Pancreas (tissue), 10 donors: ENCODE data around the gene CFAP46. TPM values are rescaled to one million over a fixed set of nuclear protein-coding genes. Genes with fewer than 3 reads are reported as not detected.
A peak's percentile ranks its signal among the peaks of the same experiment; 100 is the strongest.

Source experiments
- ATAC-seq, 4 donors: fragments of 200-7000 bp; cut with Tn5 transposase; one replicate each; pipeline versions ENCODE4 v1.8.0 to v1.9.1; 2020; ENCODE audit warnings: mild to moderate bottlenecking in 4 of 4, moderate library complexity in 4 of 4
- DNase-seq, 6 donors: peaks; one replicate each; pipeline ENCODE4 v3.0.0-alpha.2; 2020
- FAIRE-seq: peaks from 2 replicates; lab custom pipeline; 2012; peaks lifted over from hg19 to GRCh38; lab: Jason Lieb, UNC
- H3K27ac ChIP-seq, 4 donors: fragments of 200-600 bp; sonication (generic); 1 replicate in 3 of 4; 2 replicates in 1 of 4; pipeline versions ENCODE4 v1.5.0 to v1.8.0; 2020
- H3K27me3 ChIP-seq, 4 donors: fragments of 200-600 bp; one replicate each; pipeline ENCODE4 v1.8.0; 2021
- H3K36me3 ChIP-seq, 3 donors: fragments of 200-600 bp; sonication (generic) in 1 of 3; one replicate each; pipeline versions ENCODE4 v1.5.0 to v1.8.0; 2020 to 2021
- H3K4me1 ChIP-seq, 3 donors: fragments of 200-600 bp; one replicate each; pipeline ENCODE4 v1.8.0; 2021
- H3K4me3 ChIP-seq, 4 donors: fragments of 200-600 bp; sonication (generic) in 2 of 4; one replicate each; pipeline versions ENCODE4 v1.5.0 to v1.8.0; 2020 to 2021
- H3K9me3 ChIP-seq, 4 donors: fragments of 200-600 bp; one replicate each; pipeline ENCODE4 v1.8.0; 2021
- CTCF ChIP-seq, 4 donors: fragments of 200-600 bp; sonication (generic) in 3 of 4; IDR thresholded peaks; one replicate each; pipeline versions ENCODE4 v1.5.0 to v1.8.0; 2021; ENCODE audit warnings: antibody characterized with exemption in 4 of 4
- WGBS, 2 donors: extraction: QIAGEN DNeasy Blood & Tissue Kit; methylation state at CpG; one replicate each; pipeline ENCODE4 v1.1.7; 2013; 5-methylcytosine and 5-hydroxymethylcytosine counted together
- intact Hi-C, 3 donors: fragments of 100-400 bp; cut with DNase I; formaldehyde crosslinking; loops; one replicate each; pipeline versions ENCODE4 v1.11.1 to v1.14.2; 2022
- polyA plus RNA-seq, 2 donors: library from polyadenylated mRNA; stranded (reverse); fragments of 200-250 nt; gene quantifications; one replicate each; pipeline ENCODE4 v1.2.3, GENCODE V29; 2013
- total RNA-seq, 6 donors: library from RNA; stranded (reverse); fragmentation: NEBNext Ultra II Directional in 4 of 6; extraction: Animal tissue kit (Norgen Biotek cat#: 25700) in 4 of 6; gene quantifications; one replicate each; pipeline versions ENCODE4 v1.2.1 to v1.2.4, GENCODE V29; 2021 to 2023
- donor health status: healthy with polysubstance abuse.
- donor health status: DM: no; HTN: no; CAD: no; lungs with moderate emphysema.
- donor health status: DM: no; HTN: no; CAD: no.
- donor health status: control.
- donor health status: control.
- donor health status: Bipolar disorder and iron deficiency.
- donor health status: DM: yes; HTN: yes; CAD: no.
- donor health status: DM: no; HTN: no; CAD: no.
- donor health status: DM: no; HTN: no; CAD: no.
- donor health status: DM: yes; HTN: yes; CAD: no.

CFAP46 gene
- total and polyA plus RNA-seq, 8 donors = 0.39 to 1.6 (median 1.0) TPM

GRCh38 chr10:132861116-132861691 is 81.2 kb downstream of the CFAP46 start:
- Histone ChIP-seq H3K27ac (no peak overlapping the region), H3K9me3 (no peaks in the 10 kb centered on the region), H3K4me3 (no peak overlapping the region), H3K27me3 (peaks cover 0 to 12% (median 0%) of the 10 kb centered on the region in 4 donors), H3K36me3 (no peaks in the 10 kb centered on the region), H3K4me1 (no peaks in the 10 kb centered on the region)
- DNase-seq (peak in 3 of 6 donors; percentile 1 to 43 (median 28)), ATAC-seq (no peak), FAIRE-seq (no peak)
- TF ChIP-seq CTCF (IDR thresholded peaks at IDR 0.05) = no peak
- intact Hi-C loops = no loop called here
- 46 to 57% methylated on average over 21 to 22 of the region's 22 CpGs for WGBS, 2 donors

DNA sequence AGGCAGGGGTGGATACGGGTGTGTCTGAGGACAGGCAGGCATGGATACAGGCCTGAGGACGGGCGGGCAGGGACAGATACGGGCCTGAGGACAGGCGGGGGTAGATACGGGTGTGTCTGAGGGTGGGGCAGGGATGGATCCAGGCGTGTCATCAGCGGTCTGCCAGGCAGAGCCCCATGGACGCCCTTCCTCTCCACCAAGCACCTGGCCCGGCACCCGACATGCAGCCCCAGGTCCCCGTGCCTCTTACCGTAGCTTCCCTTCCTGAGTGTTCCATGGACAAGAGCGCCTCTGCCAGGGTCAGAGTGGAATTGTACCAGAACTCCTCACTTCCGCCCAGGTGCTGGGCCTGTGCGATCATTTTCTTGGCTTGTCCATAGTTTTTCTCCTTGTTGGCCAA is 81.8 kb downstream of the CFAP46 start:
- no peak for ATAC-seq
- TF ChIP-seq CTCF (IDR thresholded peaks at IDR 0.05) = no peak
- no peaks in the 10 kb centered on the region for H3K36me3 ChIP-seq
- no peak for FAIRE-seq
- H3K4me1 ChIP-seq = no peaks in the 10 kb centered on the region
- no peak overlapping the region for H3K4me3 ChIP-seq
- intact Hi-C loops = no loop called here
- no peak overlapping the region for H3K27ac ChIP-seq
- 74 to 83% methylated on average over 16 of the region's 16 CpGs for WGBS, 2 donors
- peaks cover 0 to 14% (median 0%) of the 10 kb centered on the region in 4 donors for H3K27me3 ChIP-seq
- H3K9me3 ChIP-seq = no peaks in the 10 kb centered on the region
- DNase-seq = peak in 3 of 6 donors; percentile 0 to 49 (median 42)

- no peak for ATAC-seq
- intact Hi-C loops = no loop called here
- WGBS, 2 donors = 77 to 80% methylated on average over 32 of the region's 32 CpGs
Observed at GRCh38 chr10:132859084-132859855, 83.1 kb downstream of the CFAP46 start.

DNA sequence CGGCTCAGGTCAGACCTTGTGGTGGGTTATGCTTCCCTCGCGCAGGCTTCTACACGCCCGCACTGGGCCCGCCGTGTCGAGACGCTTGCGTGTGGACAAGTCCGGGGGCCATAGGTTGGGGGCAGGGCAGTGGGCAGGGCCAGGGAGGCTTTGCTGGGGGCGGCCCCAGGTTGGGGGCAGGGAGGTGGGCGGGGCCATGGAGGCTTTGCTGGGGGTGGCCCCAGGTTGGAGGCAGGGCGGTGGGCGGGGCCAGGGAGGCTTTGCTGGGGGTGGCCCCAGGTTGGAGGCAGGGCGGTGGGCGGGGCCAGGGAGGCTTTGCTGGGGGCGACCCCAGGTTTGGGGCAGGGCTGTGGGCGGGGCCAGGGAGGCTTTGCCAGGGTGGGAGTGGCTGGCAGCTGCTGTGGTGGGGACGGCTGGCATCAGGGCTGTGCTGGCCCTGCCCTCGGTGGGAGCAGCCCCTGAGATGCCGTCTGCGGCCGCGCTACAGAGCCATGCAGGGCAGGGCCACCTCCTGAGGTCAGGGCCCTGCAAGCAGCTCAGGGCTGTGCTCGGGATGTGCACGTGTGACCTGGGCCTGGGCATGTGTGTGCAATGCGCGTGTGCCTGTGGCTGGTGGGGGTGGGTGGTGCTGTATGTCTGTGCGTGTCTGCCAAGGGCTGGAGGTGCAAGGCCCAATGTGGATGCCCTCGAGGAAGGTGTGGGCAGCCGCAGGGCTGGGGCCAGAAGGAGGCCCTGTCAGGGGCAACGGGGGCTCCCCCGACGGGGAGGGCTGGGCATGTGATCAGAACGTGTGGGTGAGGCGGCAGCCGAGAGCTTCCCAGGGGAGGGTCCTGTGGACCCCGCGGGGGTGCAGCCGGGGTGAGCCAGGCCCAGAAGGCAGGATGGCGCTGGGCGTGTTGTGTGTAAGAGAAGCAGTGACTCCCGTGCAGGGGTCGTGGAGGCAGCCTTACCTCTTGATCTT is 84.0 kb downstream of the CFAP46 start:
- no peak for TF ChIP-seq CTCF (IDR thresholded peaks at IDR 0.05)
- Histone ChIP-seq H3K9me3 (no peaks in the 10 kb centered on the region), H3K4me1 (no peaks in the 10 kb centered on the region), H3K36me3 (no peaks in the 10 kb centered on the region), H3K27ac (no peak overlapping the region), H3K4me3 (no peak overlapping the region), H3K27me3 (peaks cover 0 to 20% (median 0%) of the 10 kb centered on the region in 4 donors)
- FAIRE-seq = no peak
- peak in 3 of 6 donors; percentile 11 to 54 (median 47) for DNase-seq
- WGBS, 2 donors = 79 to 85% methylated on average over 40 to 45 of the region's 45 CpGs
- no peak for ATAC-seq
- intact Hi-C loops = no loop called here

More at GRCh38 chr10:132859084-132859855, 83.1 kb downstream of the CFAP46 start:
- Histone ChIP-seq H3K27ac (no peak overlapping the region), H3K4me3 (no peak overlapping the region), H3K9me3 (no peaks in the 10 kb centered on the region), H3K27me3 (peaks cover 0 to 18% (median 0%) of the 10 kb centered on the region in 4 donors), H3K4me1 (no peaks in the 10 kb centered on the region), H3K36me3 (no peaks in the 10 kb centered on the region)
- FAIRE-seq (no peak), DNase-seq (peak in 3 of 6 donors; percentile 4 to 38 (median 30))
- TF ChIP-seq CTCF (IDR thresholded peaks at IDR 0.05) = no peak
